ENCODE data around the gene PAX9.
"Not testable (repeated sequence)": the region's sequence is repeated elsewhere in the genome, so short reads cannot be mapped to it uniquely, and the experiment has no call there.

The PAX9 gene

GRCh38 chr14:36666416-36667206 lies 5.0 kb downstream of the PAX9 start:
- DNase-seq = no peak
- in situ Hi-C loops (cut with MboI; ENCODE audit: low pct_unique_long_range_greater_than_20kb, low sequenced_read_pairs) = no loop called here

GRCh38 chr14:36667679-36668078 lies 6.0 kb downstream of the PAX9 start:
- in situ Hi-C loops (cut with MboI; ENCODE audit: low pct_unique_long_range_greater_than_20kb, low sequenced_read_pairs) = no loop called here
- DNase-seq = no peak

- DNase-seq = no peak
- in situ Hi-C loops (cut with MboI; ENCODE audit: low pct_unique_long_range_greater_than_20kb, low sequenced_read_pairs) = no loop called here
Measured at GRCh38 chr14:36671149-36671548, 9.5 kb downstream of the PAX9 start.

DNA sequence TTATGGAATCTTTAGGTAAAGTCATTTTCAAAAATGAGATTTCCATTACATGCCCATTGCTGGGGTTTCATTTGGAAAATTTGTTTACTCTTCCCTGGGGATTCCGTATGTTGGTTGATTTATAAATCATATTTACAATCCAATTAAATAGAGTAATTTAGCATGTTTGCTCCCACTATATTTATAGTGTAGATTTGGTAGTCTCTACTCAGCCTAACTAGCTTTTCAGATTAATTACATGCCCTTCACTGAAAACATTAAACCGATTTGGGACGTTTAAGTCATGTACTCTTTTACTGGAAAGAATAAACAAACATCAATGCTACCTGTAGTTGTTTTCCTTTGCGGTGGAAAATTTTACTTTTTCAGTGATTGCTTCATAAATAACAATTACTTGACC lies 10.4 kb downstream of the PAX9 start:
- in situ Hi-C loops (cut with MboI; ENCODE audit: low pct_unique_long_range_greater_than_20kb, low sequenced_read_pairs) = no loop called here
- DNase-seq = no peak

- no peak for DNase-seq
- in situ Hi-C loops (cut with MboI; ENCODE audit: low pct_unique_long_range_greater_than_20kb, low sequenced_read_pairs) = no loop called here
Measured at GRCh38 chr14:36674659-36675058, 13.0 kb downstream of the PAX9 start.

GRCh38 chr14:36675581-36675980 lies 13.9 kb downstream of the PAX9 start:
- in situ Hi-C loops (cut with MboI; ENCODE audit: low pct_unique_long_range_greater_than_20kb, low sequenced_read_pairs) = no loop called here
- no peak for DNase-seq

GRCh38 chr14:36676236-36676635 lies 14.6 kb downstream of the PAX9 start:
- DNase-seq = no peak

DNA sequence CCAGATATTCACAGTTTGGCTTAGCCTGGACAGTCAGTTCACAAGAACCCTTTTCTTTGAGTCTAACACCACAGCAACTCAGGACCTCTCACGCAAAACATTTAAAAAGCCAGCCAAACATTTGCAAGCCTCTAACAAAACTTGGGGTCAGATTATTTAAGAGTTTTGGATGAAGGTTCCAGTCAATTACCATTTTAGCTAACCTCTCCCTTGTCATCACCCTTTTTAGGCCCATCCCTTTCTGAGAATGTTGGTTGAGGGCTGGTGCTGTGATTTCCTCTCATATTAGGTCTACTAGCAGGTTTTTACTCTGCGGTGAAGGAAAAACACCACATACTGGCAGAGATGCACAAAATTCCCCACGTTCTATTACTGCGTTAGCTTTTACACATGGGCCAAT lies 20.7 kb downstream of the PAX9 start:
- in situ Hi-C loops (cut with MboI; ENCODE audit: low pct_unique_long_range_greater_than_20kb, low sequenced_read_pairs) = no loop called here
- DNase-seq = no peak

More at GRCh38 chr14:36676236-36676635, 14.6 kb downstream of the PAX9 start:
- in situ Hi-C loops (cut with MboI; ENCODE audit: low pct_unique_long_range_greater_than_20kb, low sequenced_read_pairs) = no loop called here

DNA sequence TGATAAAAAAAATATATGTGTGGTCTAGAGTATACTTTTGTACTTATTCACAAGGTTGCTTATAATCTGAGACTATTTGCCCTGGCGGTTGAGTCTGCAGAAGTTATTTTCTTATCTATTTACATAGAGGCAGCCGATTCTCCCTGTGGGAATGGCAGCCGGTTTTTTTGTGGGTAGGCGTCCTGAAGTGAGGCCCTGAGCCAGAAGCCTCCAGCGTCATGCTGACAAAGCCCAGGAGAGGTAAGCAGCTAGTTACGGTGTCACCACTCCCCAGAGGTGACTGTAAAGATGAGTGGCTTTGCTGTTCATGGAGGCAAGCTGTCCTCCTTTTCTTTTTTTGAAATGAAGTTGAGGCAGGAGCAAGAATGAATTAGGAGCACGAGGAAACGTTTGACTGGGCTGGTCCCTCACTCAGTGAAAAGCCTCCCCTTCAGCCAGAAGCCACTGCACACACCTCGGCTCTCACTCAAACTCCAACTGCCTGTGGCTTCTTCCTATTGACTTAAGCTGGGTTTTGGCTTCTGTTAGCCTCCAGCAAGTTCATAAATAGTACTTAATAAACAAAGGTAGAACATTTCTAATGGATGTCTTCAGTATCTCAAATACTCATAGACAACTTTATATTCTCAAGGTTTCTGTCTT lies 21.5 kb downstream of the PAX9 start:
- DNase-seq = no peak
- in situ Hi-C loops (cut with MboI; ENCODE audit: low pct_unique_long_range_greater_than_20kb, low sequenced_read_pairs) = no loop called here

- DNase-seq = no peak
- in situ Hi-C loops (cut with MboI; ENCODE audit: low pct_unique_long_range_greater_than_20kb, low sequenced_read_pairs) = no loop called here
Measured at GRCh38 chr14:36684946-36685345, 23.3 kb downstream of the PAX9 start.

GRCh38 chr14:36690311-36691040 lies 28.8 kb downstream of the PAX9 start:
- no peak for DNase-seq

DNA sequence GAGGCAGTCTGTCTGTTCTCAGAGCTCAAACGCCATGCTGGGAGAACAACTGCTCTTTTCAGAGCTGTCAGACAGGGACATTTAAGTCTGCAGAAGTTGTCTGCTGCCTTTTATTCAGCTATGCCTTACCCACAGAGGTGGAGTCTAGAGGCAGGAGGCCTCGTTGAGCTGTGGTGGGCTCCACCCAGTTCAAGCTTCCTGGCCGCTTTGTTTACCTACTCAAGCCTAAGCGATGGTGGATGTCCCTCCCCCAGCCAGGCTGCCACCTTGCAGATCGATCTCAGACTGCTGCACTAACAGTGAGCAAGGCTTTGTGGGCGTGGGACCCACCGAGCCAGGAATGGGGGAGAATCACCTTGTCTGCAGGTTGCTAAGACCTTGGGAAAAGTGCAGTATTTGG lies 37.8 kb downstream of the PAX9 start:
- DNase-seq; in situ Hi-C loops (cut with MboI; ENCODE audit: low pct_unique_long_range_greater_than_20kb, low sequenced_read_pairs): not testable (repeated sequence)

More at GRCh38 chr14:36690311-36691040, 28.8 kb downstream of the PAX9 start:
- in situ Hi-C loops (cut with MboI; ENCODE audit: low pct_unique_long_range_greater_than_20kb, low sequenced_read_pairs) = no loop called here

DNA sequence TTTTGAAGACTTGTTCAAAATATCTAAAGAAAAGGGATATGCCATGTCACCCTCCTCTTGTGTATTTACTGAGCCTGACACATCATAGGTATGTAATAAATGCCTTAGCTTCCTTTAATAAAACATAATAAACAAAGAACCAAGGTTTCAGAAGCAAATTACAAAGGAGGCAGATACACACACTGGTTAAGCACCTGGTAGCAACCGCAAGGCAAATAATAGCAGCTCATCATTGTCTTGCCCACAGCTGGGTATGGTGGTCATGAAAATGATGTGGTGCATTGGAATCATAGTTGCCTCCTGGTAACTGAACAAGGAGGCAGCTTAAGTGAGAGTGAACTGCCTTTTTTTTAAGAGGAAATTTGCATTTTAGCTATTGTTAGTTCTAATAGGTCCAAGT lies 39.0 kb downstream of the PAX9 start:
- in situ Hi-C loops (cut with MboI; ENCODE audit: low pct_unique_long_range_greater_than_20kb, low sequenced_read_pairs) = no loop called here
- DNase-seq = no peak

DNA sequence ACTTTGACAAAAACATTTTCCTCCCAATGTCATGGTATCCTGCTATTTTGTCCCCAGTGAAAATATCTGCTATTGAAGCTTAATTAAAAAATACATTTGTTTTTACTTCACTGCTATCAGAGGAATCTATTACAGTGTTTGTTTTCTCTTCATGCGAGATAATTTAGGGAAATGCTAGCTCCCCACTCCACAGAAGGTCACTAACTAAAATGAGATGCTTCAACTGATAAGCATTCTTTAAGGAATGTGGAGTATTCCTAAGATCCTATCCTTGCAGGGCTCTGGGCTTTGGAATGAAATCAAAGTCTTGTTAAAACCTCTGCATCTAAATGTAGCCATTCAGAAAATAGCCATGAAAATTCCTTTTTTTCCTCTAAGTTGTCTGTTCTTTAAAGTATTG lies 39.5 kb downstream of the PAX9 start:
- in situ Hi-C loops (cut with MboI; ENCODE audit: low pct_unique_long_range_greater_than_20kb, low sequenced_read_pairs) = no loop called here
- DNase-seq = no peak

GRCh38 chr14:36702474-36702873 lies 40.8 kb downstream of the PAX9 start:
- DNase-seq = no peak
- in situ Hi-C loops (cut with MboI; ENCODE audit: low pct_unique_long_range_greater_than_20kb, low sequenced_read_pairs) = no loop called here

GRCh38 chr14:36707570-36707969 lies 45.9 kb downstream of the PAX9 start:
- in situ Hi-C loops (cut with MboI; ENCODE audit: low pct_unique_long_range_greater_than_20kb, low sequenced_read_pairs) = no loop called here
- no peak for DNase-seq

DNA sequence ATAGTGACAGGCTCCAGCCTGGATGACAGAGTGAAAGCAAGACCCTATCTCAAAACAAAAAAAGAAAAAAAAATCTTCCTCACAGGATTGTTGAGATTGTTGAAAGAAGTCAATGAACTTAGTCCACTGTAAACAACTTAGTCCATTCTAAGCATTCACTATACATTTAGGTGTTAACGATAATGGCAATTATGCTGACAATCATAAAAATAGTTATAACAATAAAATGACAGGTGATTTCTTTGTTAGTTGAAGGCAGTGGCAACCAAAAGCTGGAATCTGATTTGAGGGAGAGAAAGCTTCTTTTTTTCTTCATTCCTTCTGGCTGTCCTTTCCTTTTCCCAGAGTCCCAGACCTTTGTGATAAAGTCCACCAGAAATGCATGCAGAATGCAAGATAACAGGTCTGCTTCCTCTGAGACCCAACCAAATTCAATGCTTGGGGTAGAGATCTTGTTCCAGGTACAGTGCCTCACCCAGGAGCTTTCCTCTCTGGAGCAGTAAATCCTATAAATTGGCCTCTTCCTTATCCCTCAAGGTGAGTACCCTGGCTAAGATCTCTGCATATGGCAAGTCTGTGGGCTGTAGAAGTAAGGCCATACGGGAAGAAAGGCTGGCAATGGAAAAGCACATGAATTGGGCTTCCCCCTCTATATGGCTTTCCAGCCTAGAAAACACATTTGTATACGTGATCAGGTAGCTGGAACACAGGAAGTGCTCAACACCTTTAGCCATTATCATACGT lies 52.5 kb downstream of the PAX9 start:
- in situ Hi-C loops (cut with MboI; ENCODE audit: low pct_unique_long_range_greater_than_20kb, low sequenced_read_pairs) = no loop called here
- DNase-seq = no peak

DNA sequence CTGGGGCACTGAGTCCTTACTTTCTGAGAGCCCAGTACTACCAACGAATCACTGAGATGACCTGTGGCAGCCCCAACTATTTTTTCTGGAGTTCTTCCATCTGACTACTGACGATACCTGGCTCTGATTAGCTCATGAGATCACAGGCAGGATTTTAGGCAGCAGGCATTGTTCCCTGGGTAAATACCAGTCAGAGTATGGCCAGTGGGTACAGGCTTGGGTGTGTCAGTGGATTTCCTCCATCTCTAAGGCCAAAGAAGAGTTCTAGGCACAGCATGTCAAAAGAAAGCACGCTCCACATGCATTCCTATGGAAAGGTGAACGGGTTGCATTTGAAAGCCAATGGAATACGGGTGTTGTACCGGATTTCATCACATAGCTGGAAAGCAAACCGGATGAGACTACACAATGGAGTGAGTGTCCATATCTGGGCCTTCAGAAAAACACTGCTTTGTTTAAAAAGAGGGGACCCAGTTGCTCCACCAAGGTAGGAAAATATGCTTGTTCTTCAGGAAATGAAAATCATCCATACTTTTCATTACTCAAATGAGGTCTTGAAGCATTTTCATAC lies 55.0 kb downstream of the PAX9 start:
- DNase-seq = no peak
- in situ Hi-C loops (cut with MboI; ENCODE audit: low pct_unique_long_range_greater_than_20kb, low sequenced_read_pairs) = no loop called here

GRCh38 chr14:36717363-36717762 lies 55.7 kb downstream of the PAX9 start:
- DNase-seq = no peak
- in situ Hi-C loops (cut with MboI; ENCODE audit: low pct_unique_long_range_greater_than_20kb, low sequenced_read_pairs) = no loop called here
